Psoas muscle (tissue), 8 donors: ENCODE data around the gene IDS. TPM values are rescaled to one million over a fixed set of nuclear protein-coding genes. Genes with fewer than 3 reads are reported as not detected.
A peak's percentile ranks its signal among the peaks of the same experiment; 100 is the strongest.

Experiments used
- ATAC-seq, 4 donors: fragments of 200-7000 bp; cut with Tn5 transposase; one replicate each; pipeline ENCODE4 v1.9.1; 2020; ENCODE audit warnings: moderate library complexity in 3 of 4, mild to moderate bottlenecking in 2 of 4
- DNase-seq, 2 donors: peaks; one replicate each; pipeline ENCODE4 v3.0.0-alpha.2; 2020
- H3K27ac ChIP-seq: fragments of 200-600 bp; one replicate; pipeline ENCODE4 v1.8.0; 2022
- H3K27me3 ChIP-seq, 3 donors: fragments of 200-600 bp in 1 of 3; one replicate each; pipeline versions ENCODE4 v1.6.1 to v1.8.0; 2013 to 2022; ENCODE audit warnings: low read length in 2 of 3, mild to moderate bottlenecking in 2 of 3, moderate library complexity in 1 of 3; ENCODE audit not compliant: insufficient read depth in 3 of 3
- H3K36me3 ChIP-seq, 2 donors: fragments of 200-600 bp in 1 of 2; one replicate each; pipeline versions ENCODE4 v1.6.1 to v1.8.0; 2013 to 2022; ENCODE audit warnings: low read depth in 1 of 2, mild to moderate bottlenecking in 1 of 2, moderate library complexity in 1 of 2; ENCODE audit not compliant: insufficient read depth in 1 of 2
- H3K4me1 ChIP-seq: fragments of 200-600 bp; one replicate; pipeline ENCODE4 v1.8.0; 2022
- H3K4me3 ChIP-seq: fragments of 200-600 bp; one replicate; pipeline ENCODE4 v1.8.0; 2022; ENCODE audit warnings: mild to moderate bottlenecking
- H3K9me3 ChIP-seq: fragments of 200-600 bp; one replicate; pipeline ENCODE4 v1.8.0; 2022
- CTCF ChIP-seq: fragments of 200-600 bp; IDR thresholded peaks from one replicate; pipeline ENCODE4 v1.8.0; 2022; ENCODE audit warnings: antibody characterized with exemption
- WGBS, 3 donors: extraction: QIAGEN DNeasy Blood & Tissue Kit; methylation state at CpG; one replicate each; pipeline versions ENCODE4 v1.1.6 to v1.1.7; 2013; 5-methylcytosine and 5-hydroxymethylcytosine counted together
- intact Hi-C, 2 donors: fragments of 100-400 bp; cut with DNase I; formaldehyde crosslinking; loops; one replicate each; pipeline versions ENCODE4 v1.11.0 to v1.14.2; 2022
- polyA plus RNA-seq, 3 donors: library from polyadenylated mRNA; stranded (reverse); fragments of 200-250 nt; gene quantifications; one replicate each; pipeline ENCODE4 v1.2.3, GENCODE V29; 2013
- total RNA-seq, 4 donors: library from RNA; stranded (reverse); fragmentation: NEBNext Ultra II Directional in 2 of 4; extraction: Animal tissue kit (Norgen Biotek cat#: 25700) in 2 of 4; gene quantifications; one replicate each; pipeline versions ENCODE4 v1.2.1 to v1.2.4, GENCODE V29; 2021 to 2023
- donor health status: healthy with polysubstance abuse.
- donor health status: DM: no; HTN: no; CAD: no; lungs with moderate emphysema.
- donor health status: Bipolar disorder and iron deficiency.
- donor health status: healthy.
- donor health status: DM: yes; HTN: yes; CAD: no.
- donor health status: DM: no; HTN: no; CAD: no.
- donor health status: DM: no; HTN: no; CAD: no.
- donor health status: DM: yes; HTN: yes; CAD: no.

Gene IDS
- total and polyA plus RNA-seq, 7 donors = 11.8 to 37.6 (median 31.2) TPM

GRCh38 chrX:149498767-149499166 is 6.3 kb downstream of the IDS start:
- peaks cover 2 to 63% of the 10 kb centered on the region in 2 donors for H3K36me3 ChIP-seq
- intact Hi-C loops = no loop called here
- no peaks in the 10 kb centered on the region for H3K27me3 ChIP-seq
- H3K9me3 ChIP-seq = no peaks in the 10 kb centered on the region
- no peak for TF ChIP-seq CTCF
- H3K4me3 ChIP-seq = no peak overlapping the region
- ATAC-seq (no peak), DNase-seq (no peak)
- WGBS, 3 donors = 83 to 96% (median 89%) methylated on average over 4 of the region's 4 CpGs
- no peaks in the 10 kb centered on the region for H3K4me1 ChIP-seq
- no peak overlapping the region for H3K27ac ChIP-seq

- TF ChIP-seq CTCF = no peak
- Histone ChIP-seq H3K36me3 (peaks cover 2 to 63% of the 10 kb centered on the region in 2 donors), H3K4me1 (no peaks in the 10 kb centered on the region), H3K9me3 (no peaks in the 10 kb centered on the region), H3K27ac (no peak overlapping the region), H3K4me3 (no peak overlapping the region), H3K27me3 (no peaks in the 10 kb centered on the region)
- intact Hi-C loops = no loop called here
- ATAC-seq = no peak
- no peak for DNase-seq
- WGBS, 3 donors = 57 to 89% (median 86%) methylated on average over 2 of the region's 2 CpGs
These were observed 7.5 kb downstream of the IDS start for GRCh38 chrX:149497626-149498025.

- H3K27ac ChIP-seq = no peak overlapping the region
- H3K4me1 ChIP-seq = no peaks in the 10 kb centered on the region
- no peaks in the 10 kb centered on the region for H3K9me3 ChIP-seq
- H3K36me3 ChIP-seq = peaks cover 2 to 63% of the 10 kb centered on the region in 2 donors
- WGBS, 3 donors = 38 to 83% (median 73%) methylated on average over 1 of the region's 1 CpG
- intact Hi-C loops = no loop called here
- TF ChIP-seq CTCF = no peak
- no peak overlapping the region for H3K4me3 ChIP-seq
- H3K27me3 ChIP-seq = no peaks in the 10 kb centered on the region
- no peak for ATAC-seq
- no peak for DNase-seq
These were observed 8.1 kb downstream of the IDS start for GRCh38 chrX:149497054-149497453.

- H3K27me3 ChIP-seq = no peaks in the 10 kb centered on the region
- TF ChIP-seq CTCF = no peak
- intact Hi-C loops = no loop called here
- peak overlapping the region; percentile 30 for H3K27ac ChIP-seq
- no peak overlapping the region for H3K4me3 ChIP-seq
- 74 to 87% (median 78%) methylated on average over 4 to 5 of the region's 5 CpGs for WGBS, 3 donors
- ATAC-seq = peak; percentile 66 to 87 (median 82)
- H3K4me1 ChIP-seq = no peaks in the 10 kb centered on the region
- DNase-seq = peak in 1 of 2 donors; percentile 26
- H3K36me3 ChIP-seq = peaks cover 2 to 61% of the 10 kb centered on the region in 2 donors
- H3K9me3 ChIP-seq = no peaks in the 10 kb centered on the region
These were observed 9.5 kb downstream of the IDS start for GRCh38 chrX:149495573-149496071.
